HL-60/S4 treated with phorbol 12-myristate 13-acetate at 8.2 ng/mL for 4 days and 3 days (cell line): ENCODE results near the gene NLGN1.

Experiments used
- in situ Hi-C: fragments of 300-500 bp; cut with MboI; formaldehyde crosslinking; loops from 2 replicates; pipeline ENCODE4 v1.15.0; 2022; ENCODE audit warnings: low sequenced_read_pairs

Gene NLGN1

GRCh38 chr3:173893066-173893465, 495.5 kb downstream of the NLGN1 start:
- in situ Hi-C loops, result no loop called here

- in situ Hi-C loops, result no loop called here
Measured at GRCh38 chr3:173893835-173894234, 496.3 kb downstream of the NLGN1 start.

- in situ Hi-C loops, result no loop called here
Measured at GRCh38 chr3:173897631-173898030, 500.1 kb downstream of the NLGN1 start.

- in situ Hi-C loops, result no loop called here
Measured at GRCh38 chr3:173901649-173902048, 504.1 kb downstream of the NLGN1 start.

GRCh38 chr3:173902401-173902800, 504.9 kb downstream of the NLGN1 start:
- in situ Hi-C loops, result no loop called here

- in situ Hi-C loops, result no loop called here
Measured at GRCh38 chr3:173902871-173903270, 505.3 kb downstream of the NLGN1 start.

- in situ Hi-C loops, result no loop called here
Measured at GRCh38 chr3:173905381-173905780, 507.8 kb downstream of the NLGN1 start.

- in situ Hi-C loops, result no loop called here
Measured at GRCh38 chr3:173911446-173911845, 513.9 kb downstream of the NLGN1 start.

GRCh38 chr3:173912126-173912525, 514.6 kb downstream of the NLGN1 start:
- in situ Hi-C loops, result no loop called here

- in situ Hi-C loops, result no loop called here
Measured at GRCh38 chr3:173913397-173913796, 515.9 kb downstream of the NLGN1 start.

- in situ Hi-C loops, result no loop called here
Measured at GRCh38 chr3:173913974-173914421, 516.5 kb downstream of the NLGN1 start.

- in situ Hi-C loops, result no loop called here
Measured at GRCh38 chr3:173916799-173917198, 519.3 kb downstream of the NLGN1 start.

- in situ Hi-C loops, result no loop called here
Measured at GRCh38 chr3:173920386-173920785, 522.8 kb downstream of the NLGN1 start.

GRCh38 chr3:173921732-173922131, 524.2 kb downstream of the NLGN1 start:
- in situ Hi-C loops, result no loop called here

GRCh38 chr3:173923204-173923603, 525.7 kb downstream of the NLGN1 start:
- in situ Hi-C loops, result no loop called here

GRCh38 chr3:173930251-173930650, 532.7 kb downstream of the NLGN1 start:
- in situ Hi-C loops, result no loop called here

- in situ Hi-C loops, result no loop called here
Measured at GRCh38 chr3:173932624-173933023, 535.1 kb downstream of the NLGN1 start.

GRCh38 chr3:173933113-173933512, 535.6 kb downstream of the NLGN1 start:
- in situ Hi-C loops, result no loop called here

GRCh38 chr3:173936316-173936715, 538.8 kb downstream of the NLGN1 start:
- in situ Hi-C loops, result no loop called here

GRCh38 chr3:173938159-173938558, 540.6 kb downstream of the NLGN1 start:
- in situ Hi-C loops, result no loop called here

- in situ Hi-C loops, result no loop called here
Measured at GRCh38 chr3:173938616-173939015, 541.1 kb downstream of the NLGN1 start.

GRCh38 chr3:173939331-173939730, 541.8 kb downstream of the NLGN1 start:
- in situ Hi-C loops, result no loop called here

- in situ Hi-C loops, result no loop called here
Measured at GRCh38 chr3:173943264-173943663, 545.7 kb downstream of the NLGN1 start.

GRCh38 chr3:173945170-173945569, 547.6 kb downstream of the NLGN1 start:
- in situ Hi-C loops, result no loop called here
